NCI-H446 (cell line): ENCODE results near the gene IL4I1.
"Not testable (repeated sequence)": the region's sequence is repeated elsewhere in the genome, so short reads cannot be mapped to it uniquely, and the experiment has no call there.

Source experiments
- DNase-seq, 2 experiments: peaks; one replicate each; lab custom pipeline; 2025; lab: John Stamatoyannopoulos, UW

The IL4I1 gene

GRCh38 chr19:49896863-49897621, at the start of gene IL4I1:
Gene IL4I1 (minus strand): TSS chr19:49896887. CDS start chr19:49896160, 727 bp downstream.
- DNase-seq, result no peak

GRCh38 chr19:49946415-49946814, 49.7 kb upstream of the IL4I1 start:
- no peak for DNase-seq

- DNase-seq, result not testable (repeated sequence)
Observed at GRCh38 chr19:49944567-49944966, 47.9 kb upstream of the IL4I1 start.

GRCh38 chr19:49940482-49940791, 43.8 kb upstream of the IL4I1 start:
- no peak for DNase-seq

- no peak for DNase-seq
Observed at GRCh38 chr19:49939721-49940481, 43.2 kb upstream of the IL4I1 start.

- DNase-seq, result no peak
Observed at GRCh38 chr19:49938662-49939061, 42.0 kb upstream of the IL4I1 start.

GRCh38 chr19:49937750-49938381, 41.2 kb upstream of the IL4I1 start:
- DNase-seq, result peak; percentile 75 to 91

- DNase-seq, result no peak
Observed at GRCh38 chr19:49936549-49936948, 39.9 kb upstream of the IL4I1 start.

- DNase-seq, result no peak
Observed at GRCh38 chr19:49933643-49934042, 37.0 kb upstream of the IL4I1 start.

- no peak for DNase-seq
Observed at GRCh38 chr19:49932731-49933131, 36.0 kb upstream of the IL4I1 start.

- no peak for DNase-seq
Observed at GRCh38 chr19:49932041-49932451, 35.4 kb upstream of the IL4I1 start.

GRCh38 chr19:49931293-49932040, 34.8 kb upstream of the IL4I1 start:
- DNase-seq, result no peak

- peak in 1 of 2 experiments; percentile 73 for DNase-seq
Observed at GRCh38 chr19:49930483-49931011, 33.9 kb upstream of the IL4I1 start.

- peak; percentile 98 to 99 for DNase-seq
Observed at GRCh38 chr19:49929611-49930482, 33.2 kb upstream of the IL4I1 start.

- peak; percentile 98 for DNase-seq
Observed at GRCh38 chr19:49929121-49929610, 32.5 kb upstream of the IL4I1 start, which contains the start of the genes ATF5 and NUP62. Gene ATF5 (plus strand): TSS chr19:49929205. CDS start chr19:49930851, 1,646 bp downstream. Gene NUP62 (minus strand): TSS chr19:49929504. CDS start chr19:49909807, 19,697 bp downstream.

- peak; percentile 34 to 50 for DNase-seq
Observed at GRCh38 chr19:49927526-49928264, 31.0 kb upstream of the IL4I1 start.

GRCh38 chr19:49926515-49926914, 29.8 kb upstream of the IL4I1 start:
- DNase-seq, result no peak

- DNase-seq, result no peak
Observed at GRCh38 chr19:49925486-49925885, 28.8 kb upstream of the IL4I1 start.

GRCh38 chr19:49924881-49925210, 28.2 kb upstream of the IL4I1 start:
- not testable (repeated sequence) for DNase-seq
